DND-41 (cell line): ENCODE data around the gene DHX32.
"Not testable (repeated sequence)": the region's sequence is repeated elsewhere in the genome, so short reads cannot be mapped to it uniquely, and the experiment has no call there.

Experiments
- ATAC-seq: fragments of 200-7000 bp; cut with Tn5 transposase; 3 replicates; pipeline ENCODE4 v1.9.1; 2021; ENCODE audit warnings: low read depth; ENCODE audit not compliant: insufficient read depth
- DNase-seq: peaks from one replicate; pipeline ENCODE4 v3.0.0-alpha.2; 2020
- H2AFZ ChIP-seq: 2 replicates; pipeline ENCODE4 v1.6.0; 2012; ENCODE audit warnings: low read depth, low read length
- H3K27ac ChIP-seq: 2 replicates; pipeline ENCODE4 v1.5.1; 2012; ENCODE audit warnings: low read length, inconsistent platforms
- H3K27me3 ChIP-seq: fragments of 200-600 bp; sonication (generic); 2 replicates; pipeline ENCODE4 v1.6.0; 2012; ENCODE audit warnings: low read length, mild to moderate bottlenecking, inconsistent platforms; ENCODE audit not compliant: insufficient read depth, poor library complexity
- H3K36me3 ChIP-seq: 2 replicates; pipeline ENCODE4 v1.5.1; 2012; ENCODE audit warnings: low read length, inconsistent platforms; ENCODE audit not compliant: insufficient read depth
- H3K4me1 ChIP-seq: 2 replicates; pipeline ENCODE4 v1.5.1; 2012; ENCODE audit warnings: mild to moderate bottlenecking, low read length; ENCODE audit not compliant: insufficient read depth
- H3K4me2 ChIP-seq: 2 replicates; pipeline ENCODE4 v1.6.0; 2012; ENCODE audit warnings: mild to moderate bottlenecking, moderate library complexity, low read length, inconsistent platforms; ENCODE audit not compliant: insufficient read depth
- H3K4me3 ChIP-seq, 2 experiments: fragments of 200-600 bp in 1 of 2; shearing (Covaris generic) in 1 of 2; 2 replicates each; pipeline ENCODE4 v1.5.1; 2012 to 2016; ENCODE audit warnings: inconsistent platforms in 2 of 2, low read length in 2 of 2, mild to moderate bottlenecking in 2 of 2, low read depth in 1 of 2, moderate library complexity in 1 of 2
- H3K79me2 ChIP-seq: 2 replicates; pipeline ENCODE4 v1.6.0; 2012; ENCODE audit warnings: low read length, inconsistent platforms; ENCODE audit not compliant: insufficient read depth
- H3K9ac ChIP-seq: 2 replicates; pipeline ENCODE4 v1.6.0; 2012; ENCODE audit warnings: low read depth, mild to moderate bottlenecking, inconsistent platforms, low read length, moderate library complexity
- H3K9me3 ChIP-seq: 2 replicates; pipeline ENCODE4 v1.5.1; 2012; ENCODE audit warnings: low read length, moderate library complexity, mild to moderate bottlenecking, inconsistent platforms; ENCODE audit not compliant: insufficient read depth, severe bottlenecking
- H4K20me1 ChIP-seq: 2 replicates; pipeline ENCODE4 v1.6.0; 2012; ENCODE audit warnings: low read length; ENCODE audit not compliant: insufficient read depth
- EZH2 ChIP-seq: IDR thresholded peaks from 3 replicates; pipeline ENCODE4 v1.6.1; 2012; ENCODE audit warnings: borderline replicate concordance, low read depth, mild to moderate bottlenecking, moderate library complexity, low read length, inconsistent platforms; ENCODE audit not compliant: severe bottlenecking
- TF ChIP-seq, protein P1 (sequence below): IDR thresholded peaks from 2 replicates; pipeline ENCODE4 v1.5.1; 2012; ENCODE audit warnings: borderline replicate concordance, low read length, moderate library complexity, mild to moderate bottlenecking; ENCODE audit not compliant: poor library complexity, severe bottlenecking; ENCODE audit errors: extremely low read depth

The DHX32 gene

DNA sequence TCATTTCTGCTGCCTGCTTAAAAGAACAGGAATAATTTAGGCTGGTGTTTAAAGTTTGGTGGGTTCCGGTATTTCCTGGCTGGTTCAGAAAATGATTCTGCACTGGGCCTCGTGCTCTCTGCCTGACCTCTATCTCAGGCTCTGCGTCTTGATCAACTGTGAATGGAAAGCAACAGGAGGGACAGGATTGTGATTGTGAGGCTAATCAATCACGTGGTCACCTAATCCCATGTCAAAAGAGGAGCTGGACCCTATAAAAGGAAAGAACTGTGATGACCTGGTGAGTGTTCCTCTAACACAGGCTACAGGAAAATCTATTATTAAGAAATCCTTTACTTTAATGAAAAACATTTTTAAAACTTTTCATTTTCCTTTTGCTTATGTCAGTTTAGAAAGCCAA lies at the start of gene DHX32:
DHX32 (minus strand) TSS at position 101 of the 400 bp plus-strand sequence. CDS start 468 bp downstream, outside the sequence.
- Histone ChIP-seq H3K79me2 (no peaks in the 10 kb centered on the region), H3K4me1 (no peaks in the 10 kb centered on the region), H3K4me3 (no peak within 1 kb of the TSS), H3K9ac (no peak within 1 kb of the TSS), H3K27me3 (peaks cover 8% of the 10 kb centered on the region), H2AFZ (no peak within 1 kb of the TSS), H3K27ac (no peak within 1 kb of the TSS), H4K20me1 (no peaks in the 10 kb centered on the region; the same call in 1 of the 2 replicates), H3K9me3 (peaks cover 3% of the 10 kb centered on the region), H3K4me2 (no peak within 1 kb of the TSS), H3K36me3 (no peaks in the 10 kb centered on the region)
- ATAC-seq (no peak), DNase-seq (no peak)
- TF ChIP-seq, protein P1, sequence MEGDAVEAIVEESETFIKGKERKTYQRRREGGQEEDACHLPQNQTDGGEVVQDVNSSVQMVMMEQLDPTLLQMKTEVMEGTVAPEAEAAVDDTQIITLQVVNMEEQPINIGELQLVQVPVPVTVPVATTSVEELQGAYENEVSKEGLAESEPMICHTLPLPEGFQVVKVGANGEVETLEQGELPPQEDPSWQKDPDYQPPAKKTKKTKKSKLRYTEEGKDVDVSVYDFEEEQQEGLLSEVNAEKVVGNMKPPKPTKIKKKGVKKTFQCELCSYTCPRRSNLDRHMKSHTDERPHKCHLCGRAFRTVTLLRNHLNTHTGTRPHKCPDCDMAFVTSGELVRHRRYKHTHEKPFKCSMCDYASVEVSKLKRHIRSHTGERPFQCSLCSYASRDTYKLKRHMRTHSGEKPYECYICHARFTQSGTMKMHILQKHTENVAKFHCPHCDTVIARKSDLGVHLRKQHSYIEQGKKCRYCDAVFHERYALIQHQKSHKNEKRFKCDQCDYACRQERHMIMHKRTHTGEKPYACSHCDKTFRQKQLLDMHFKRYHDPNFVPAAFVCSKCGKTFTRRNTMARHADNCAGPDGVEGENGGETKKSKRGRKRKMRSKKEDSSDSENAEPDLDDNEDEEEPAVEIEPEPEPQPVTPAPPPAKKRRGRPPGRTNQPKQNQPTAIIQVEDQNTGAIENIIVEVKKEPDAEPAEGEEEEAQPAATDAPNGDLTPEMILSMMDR, result no peak
- no peak for TF ChIP-seq EZH2

DNA sequence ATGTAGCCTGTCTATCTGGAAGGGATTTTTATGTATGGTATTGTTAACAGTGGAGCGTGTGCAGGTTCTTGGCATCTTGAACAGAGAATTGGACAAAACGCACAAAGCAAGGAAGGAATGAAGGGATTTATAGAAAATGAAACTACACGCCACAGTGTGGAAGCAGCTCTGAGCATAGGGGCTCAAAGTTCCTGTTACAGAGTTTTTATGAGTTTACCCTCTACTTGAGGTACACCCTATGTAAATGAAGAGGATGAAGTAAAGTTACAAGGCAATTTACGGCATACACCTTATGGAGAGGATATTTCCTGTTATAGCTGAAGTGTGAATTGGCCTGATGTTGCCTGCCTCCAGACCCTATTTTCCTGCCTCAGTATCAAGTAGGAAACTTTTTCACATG lies 48.5 kb upstream of the DHX32 start:
- ATAC-seq (no peak), DNase-seq (no peak)
- TF ChIP-seq, protein P1, result no peak
- TF ChIP-seq EZH2, result no peak
- Histone ChIP-seq H3K27ac (no peak overlapping the region), H3K9ac (no peak overlapping the region), H3K27me3 (no peaks in the 10 kb centered on the region), H2AFZ (no peak overlapping the region), H3K4me2 (no peak overlapping the region), H3K79me2 (no peaks in the 10 kb centered on the region), H3K36me3 (no peaks in the 10 kb centered on the region), H3K9me3 (no peaks in the 10 kb centered on the region), H4K20me1 (no peaks in the 10 kb centered on the region), H3K4me1 (no peaks in the 10 kb centered on the region), H3K4me3 (no peak overlapping the region)

DNA sequence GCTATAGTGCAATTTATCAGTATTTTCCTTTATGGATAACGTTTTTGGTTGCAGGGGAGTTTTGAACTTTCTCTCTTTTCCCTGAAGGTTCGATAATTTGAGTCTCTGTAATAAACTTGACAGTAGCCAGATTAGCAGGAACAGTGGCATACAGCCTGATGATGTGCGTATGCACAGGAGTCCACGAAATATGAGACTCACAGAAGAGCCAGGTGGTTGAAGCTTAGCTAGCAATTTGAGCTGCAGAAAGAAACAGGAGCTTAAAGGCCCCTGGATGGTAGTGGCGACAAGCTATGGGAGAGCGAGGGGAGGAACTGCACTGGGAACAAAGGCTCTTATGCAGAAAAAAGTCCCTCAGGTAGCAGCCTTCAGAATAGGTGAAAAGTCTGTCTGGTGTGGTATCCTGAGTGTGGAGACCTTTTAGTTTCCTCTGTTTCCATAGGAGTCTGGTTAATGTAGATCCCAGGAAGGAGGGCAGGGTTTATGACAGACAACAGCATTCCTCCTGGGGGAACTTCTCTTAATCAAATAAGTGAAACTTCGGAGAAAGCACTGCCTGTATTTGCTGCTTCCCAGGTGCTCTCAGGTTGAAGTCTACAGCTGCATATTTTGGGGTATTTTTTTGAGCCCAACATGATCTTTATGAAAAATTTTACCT lies 48.0 kb upstream of the DHX32 start:
- Histone ChIP-seq H3K9ac (no peak overlapping the region), H3K9me3 (no peaks in the 10 kb centered on the region), H3K27ac (no peak overlapping the region), H3K4me2 (no peak overlapping the region), H3K4me3 (no peak overlapping the region), H3K27me3 (no peaks in the 10 kb centered on the region), H3K79me2 (no peaks in the 10 kb centered on the region), H3K4me1 (no peaks in the 10 kb centered on the region), H2AFZ (no peak overlapping the region), H3K36me3 (no peaks in the 10 kb centered on the region), H4K20me1 (no peaks in the 10 kb centered on the region)
- TF ChIP-seq EZH2, result no peak
- TF ChIP-seq, protein P1, result no peak
- no peak for DNase-seq
- no peak for ATAC-seq

DNA sequence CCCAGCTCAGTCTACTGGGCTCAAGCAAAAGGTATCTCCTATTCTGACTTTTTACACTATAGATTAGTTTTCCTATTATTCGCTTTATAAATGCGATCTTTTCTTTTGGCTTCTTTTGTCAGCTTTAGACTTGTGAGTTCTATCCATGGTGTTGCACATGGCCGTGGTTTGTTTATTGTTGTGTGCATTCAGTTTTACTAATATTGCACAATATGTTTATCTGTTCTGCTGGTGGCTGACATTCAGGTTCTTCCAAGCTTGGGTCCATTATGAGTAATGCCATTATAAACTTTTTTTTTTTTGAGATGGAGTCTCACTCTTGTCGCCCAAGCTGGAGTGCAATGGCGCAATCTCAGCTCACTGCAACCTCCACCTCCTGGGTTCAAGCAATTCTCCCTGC lies 46.2 kb upstream of the DHX32 start:
- not testable (repeated sequence) for H3K9me3 ChIP-seq, H3K27me3 ChIP-seq, H3K27ac ChIP-seq, H3K4me3 ChIP-seq, ATAC-seq, H4K20me1 ChIP-seq, H2AFZ ChIP-seq, H3K79me2 ChIP-seq, H3K4me2 ChIP-seq, DNase-seq, H3K36me3 ChIP-seq, H3K9ac ChIP-seq, H3K4me1 ChIP-seq
